ENCODE results near the gene CCDC93.

- TF ChIP-seq, protein P1, sequence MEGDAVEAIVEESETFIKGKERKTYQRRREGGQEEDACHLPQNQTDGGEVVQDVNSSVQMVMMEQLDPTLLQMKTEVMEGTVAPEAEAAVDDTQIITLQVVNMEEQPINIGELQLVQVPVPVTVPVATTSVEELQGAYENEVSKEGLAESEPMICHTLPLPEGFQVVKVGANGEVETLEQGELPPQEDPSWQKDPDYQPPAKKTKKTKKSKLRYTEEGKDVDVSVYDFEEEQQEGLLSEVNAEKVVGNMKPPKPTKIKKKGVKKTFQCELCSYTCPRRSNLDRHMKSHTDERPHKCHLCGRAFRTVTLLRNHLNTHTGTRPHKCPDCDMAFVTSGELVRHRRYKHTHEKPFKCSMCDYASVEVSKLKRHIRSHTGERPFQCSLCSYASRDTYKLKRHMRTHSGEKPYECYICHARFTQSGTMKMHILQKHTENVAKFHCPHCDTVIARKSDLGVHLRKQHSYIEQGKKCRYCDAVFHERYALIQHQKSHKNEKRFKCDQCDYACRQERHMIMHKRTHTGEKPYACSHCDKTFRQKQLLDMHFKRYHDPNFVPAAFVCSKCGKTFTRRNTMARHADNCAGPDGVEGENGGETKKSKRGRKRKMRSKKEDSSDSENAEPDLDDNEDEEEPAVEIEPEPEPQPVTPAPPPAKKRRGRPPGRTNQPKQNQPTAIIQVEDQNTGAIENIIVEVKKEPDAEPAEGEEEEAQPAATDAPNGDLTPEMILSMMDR (IDR thresholded peaks at IDR 0.05; ENCODE audit: low read depth, low read length, poor library complexity, severe bottlenecking) = no peak
- TF ChIP-seq EZH2phosphoT487 (IDR thresholded peaks at IDR 0.05; ENCODE audit: borderline replicate concordance, low read length) = no peak
Observed at GRCh38 chr2:117943013-117943672, 70.7 kb downstream of the CCDC93 start.
